IMR-90 (cell line): Measurements from ENCODE around the gene RELL1.

ENCODE experiments used
- BHLHE40 ChIP-seq: fragments of 150-350 bp; IDR thresholded peaks from 2 replicates; pipeline ENCODE4 v1.6.1; 2016; ENCODE audit warnings: mild to moderate bottlenecking, low read depth, low read length
- CEBPB ChIP-seq: IDR thresholded peaks from 2 replicates; pipeline ENCODE4 v1.6.1; 2012; ENCODE audit warnings: low read depth, low read length, improper control_type of control experiment
- CTCF ChIP-seq: conservative IDR thresholded peaks from 2 replicates; pipeline ENCODE4 v1.5.1; 2012; ENCODE audit warnings: mild to moderate bottlenecking, low read depth, low read length, improper control_type of control experiment
- ELK1 ChIP-seq: fragments of 150-350 bp; IDR thresholded peaks from 2 replicates; pipeline ENCODE4 v1.6.1; 2016; ENCODE audit warnings: low read depth, mild to moderate bottlenecking, low read length, moderate library complexity, borderline replicate concordance
- MAFK ChIP-seq: IDR thresholded peaks from 2 replicates; pipeline ENCODE4 v1.6.1; 2012; ENCODE audit warnings: low read depth, low read length, improper control_type of control experiment
- MXI1 ChIP-seq: IDR thresholded peaks from 2 replicates; pipeline ENCODE4 v1.6.1; 2012; ENCODE audit warnings: low read depth, mild to moderate bottlenecking, low read length, moderate library complexity, borderline replicate concordance
- POLR2A ChIP-seq: IDR thresholded peaks from 2 replicates; pipeline ENCODE4 v1.6.1; 2012; ENCODE audit warnings: mild to moderate bottlenecking, low read depth, low read length
- RAD21 ChIP-seq: IDR thresholded peaks from 2 replicates; pipeline ENCODE4 v1.6.1; 2012; ENCODE audit warnings: low read length, improper control_type of control experiment
- RCOR1 ChIP-seq: IDR thresholded peaks from 2 replicates; pipeline ENCODE4 v1.6.1; 2012; ENCODE audit warnings: mild to moderate bottlenecking, low read length, improper control_type of control experiment; ENCODE audit not compliant: insufficient replicate concordance
- RFX5 ChIP-seq: IDR thresholded peaks from 2 replicates; pipeline ENCODE4 v1.8.0; 2012; ENCODE audit warnings: low read depth, mild to moderate bottlenecking, low read length, moderate library complexity
- SMC3 ChIP-seq: fragments of 150-350 bp; IDR thresholded peaks from 2 replicates; pipeline ENCODE4 v1.6.1; 2016; ENCODE audit warnings: low read depth, mild to moderate bottlenecking, antibody characterized with exemption, low read length, moderate library complexity

- TF ChIP-seq CTCF (no peak), POLR2A (no peak), RAD21 (no peak), MXI1 (no peak), SMC3 (no peak), BHLHE40 (no peak), ELK1 (no peak), RCOR1 (no peak), CEBPB (no peak), MAFK (no peak), RFX5 (no peak)
Observed at GRCh38 chr4:37679301-37679700, 6.9 kb downstream of the RELL1 start.
